Heart left ventricle (tissue), 16 donors: ENCODE measurements around the gene TMEM80. TPM values are rescaled to one million over a fixed set of nuclear protein-coding genes. Genes with fewer than 3 reads are reported as not detected.

Experiments used
- ATAC-seq, 4 donors: fragments of 200-7000 bp; cut with Tn5 transposase; one replicate each; pipeline ENCODE4 v1.9.1; 2020 to 2022; ENCODE audit warnings: moderate library complexity in 4 of 4, mild to moderate bottlenecking in 3 of 4, moderate number of reproducible peaks in 1 of 4
- DNase-seq, 5 donors: peaks; one replicate each; pipeline ENCODE4 v3.0.0-alpha.2; 2020
- H3K27ac ChIP-seq, 12 donors: fragments of 200-600 bp; sonication (generic) in 4 of 12; one replicate each; pipeline versions ENCODE4 v1.5.0 to v1.8.0; 2016 to 2022; ENCODE audit warnings: mild to moderate bottlenecking in 2 of 12
- H3K27me3 ChIP-seq, 9 donors: fragments of 200-600 bp; sonication (generic) in 2 of 9; one replicate each; pipeline versions ENCODE4 v1.5.1 to v1.8.0; 2016 to 2022; ENCODE audit warnings: mild to moderate bottlenecking in 3 of 9
- H3K36me3 ChIP-seq, 9 donors: fragments of 200-600 bp; sonication (generic) in 2 of 9; one replicate each; pipeline versions ENCODE4 v1.5.0 to v1.8.0; 2018 to 2022; ENCODE audit warnings: mild to moderate bottlenecking in 2 of 9
- H3K4me1 ChIP-seq, 12 donors: fragments of 200-600 bp; sonication (generic) in 4 of 12; one replicate each; pipeline versions ENCODE4 v1.5.0 to v1.8.0; 2016 to 2022; ENCODE audit warnings: mild to moderate bottlenecking in 3 of 12
- H3K4me3 ChIP-seq, 12 donors: fragments of 200-600 bp; sonication (generic) in 4 of 12; one replicate each; pipeline versions ENCODE4 v1.5.0 to v1.8.0; 2017 to 2022; ENCODE audit warnings: mild to moderate bottlenecking in 9 of 12, moderate library complexity in 4 of 12
- H3K9me3 ChIP-seq, 12 donors: fragments of 200-600 bp; sonication (generic) in 4 of 12; one replicate each; pipeline versions ENCODE4 v1.5.0 to v1.8.0; 2016 to 2022; ENCODE audit warnings: mild to moderate bottlenecking in 1 of 12
- POLR2A ChIP-seq, 2 donors: fragments of 450-650 bp; IDR thresholded peaks; one replicate each; pipeline ENCODE4 v1.6.1; 2017; ENCODE audit warnings: antibody characterized with exemption in 2 of 2, mild to moderate bottlenecking in 2 of 2, moderate library complexity in 2 of 2
- WGBS, 4 donors: extraction: QIAGEN DNeasy Blood & Tissue Kit in 2 of 4; methylation state at CpG; one replicate each; pipeline versions ENCODE4 v1.1.5 to v1.1.7; 2013 to 2018; 5-methylcytosine and 5-hydroxymethylcytosine counted together
- intact Hi-C, 10 donors: fragments of 100-400 bp; cut with DNase I; formaldehyde crosslinking; loops; one replicate each; pipeline versions ENCODE4 v1.11.1 to v1.14.2; 2022
- polyA plus RNA-seq, 2 donors: library from polyadenylated mRNA; stranded (reverse); fragments of 200-250 nt; gene quantifications; one replicate each; pipeline ENCODE4 v1.2.3, GENCODE V29; 2013
- total RNA-seq, 9 donors: library from RNA; depleted of rRNA in 2 of 9; stranded (reverse); fragments of >200 nt in 2 of 9; fragmentation: NEBNext Ultra II Directional in 3 of 9; extraction: Animal tissue kit (Norgen Biotek cat#: 25700) in 3 of 9; gene quantifications; one replicate each; pipeline versions ENCODE4 v1.1.0 to v1.2.4, GENCODE V29; 2016 to 2023
- TF ChIP-seq, protein P1 (sequence below), 12 donors: fragments of 200-600 bp; sonication (generic) in 4 of 12; IDR thresholded peaks; one replicate each; pipeline versions ENCODE4 v1.5.0 to v1.8.0; 2018 to 2022; ENCODE audit warnings: antibody characterized with exemption in 12 of 12, mild to moderate bottlenecking in 5 of 12
- donor health status: ischemic (EF 13 %, LVEDD 7.1; RV severe dilation, severe dysfunction).
- donor health status: healthy with polysubstance abuse.
- donor health status: DM: no; HTN: yes; CAD: no.
- donor health status: DM: no; HTN: no; CAD: no.
- donor health status: ischemic (EF 25% LVEDD 6.9; RV normal size, moderate dysfunction).
- donor health status: ischemic (EF 25% LVEDD 5.7; RV mildly dilated, moderate dysfunction).
- donor health status: healthy.
- donor health status: DM: yes; HTN: yes; CAD: no.
- donor health status: ischemic (EF 35%, LVEDD 5.7; RV mildly dilated, moderate dysfunction).
- donor health status: nonischemic (EF 11% LVEDD 7.7; RV severe dilation, severe dysfunction).
- donor health status: DM: yes; HTN: yes; CAD: no.
- donor health status: PGD.
- donor health status: ischemic (EF 29% LVEDD 5.4; RV normal size, mild dysfunction).
- donor health status: nonischemic (EF 23%, LVEDD 6.1; RV moderate dilation, normal function).

Gene TMEM80
- total and polyA plus RNA-seq, 11 donors = 8.0 to 18.2 (median 14.9) TPM

DNA sequence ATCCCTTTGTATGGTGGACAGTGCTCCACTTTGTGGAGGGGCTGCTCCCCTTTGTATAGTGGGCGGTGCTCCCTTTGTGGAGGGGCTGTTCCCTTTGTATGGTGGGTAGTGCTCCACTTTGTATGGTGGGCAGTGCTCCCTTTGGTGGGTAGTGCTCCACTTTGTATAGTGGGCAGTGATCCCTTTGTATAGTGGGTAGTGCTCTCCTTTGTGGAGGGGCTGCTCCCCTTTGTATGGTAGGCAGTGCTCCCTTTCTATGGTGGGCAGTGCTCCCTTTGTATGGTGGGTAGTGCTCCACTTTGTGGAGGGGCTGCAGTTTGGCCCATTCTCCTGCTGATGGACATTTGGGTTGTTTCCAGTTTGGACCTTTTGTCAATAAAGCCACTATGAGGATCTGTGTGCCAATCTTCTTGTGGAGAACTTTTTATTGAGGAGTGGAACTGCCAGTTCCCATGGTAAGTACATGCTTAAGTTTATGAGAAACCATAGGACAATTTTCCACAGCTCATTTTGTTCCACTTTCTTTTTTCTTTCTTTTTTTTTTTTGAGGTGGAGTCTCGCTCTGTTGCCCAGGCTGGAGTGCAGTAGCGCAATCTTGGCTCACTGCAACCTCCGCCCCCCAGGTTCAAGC, 47.1 kb downstream of the TMEM80 start:
- intact Hi-C loops = no loop called here
- Histone ChIP-seq H3K4me3 (no peak overlapping the region), H3K27ac (no peak overlapping the region), H3K9me3 (no peaks in the 10 kb centered on the region), H3K27me3 (no peaks in the 10 kb centered on the region), H3K36me3 (no peaks in the 10 kb centered on the region), H3K4me1 (peaks cover 0 to 15% (median 5%) of the 10 kb centered on the region in 12 donors)
- TF ChIP-seq, protein P1, sequence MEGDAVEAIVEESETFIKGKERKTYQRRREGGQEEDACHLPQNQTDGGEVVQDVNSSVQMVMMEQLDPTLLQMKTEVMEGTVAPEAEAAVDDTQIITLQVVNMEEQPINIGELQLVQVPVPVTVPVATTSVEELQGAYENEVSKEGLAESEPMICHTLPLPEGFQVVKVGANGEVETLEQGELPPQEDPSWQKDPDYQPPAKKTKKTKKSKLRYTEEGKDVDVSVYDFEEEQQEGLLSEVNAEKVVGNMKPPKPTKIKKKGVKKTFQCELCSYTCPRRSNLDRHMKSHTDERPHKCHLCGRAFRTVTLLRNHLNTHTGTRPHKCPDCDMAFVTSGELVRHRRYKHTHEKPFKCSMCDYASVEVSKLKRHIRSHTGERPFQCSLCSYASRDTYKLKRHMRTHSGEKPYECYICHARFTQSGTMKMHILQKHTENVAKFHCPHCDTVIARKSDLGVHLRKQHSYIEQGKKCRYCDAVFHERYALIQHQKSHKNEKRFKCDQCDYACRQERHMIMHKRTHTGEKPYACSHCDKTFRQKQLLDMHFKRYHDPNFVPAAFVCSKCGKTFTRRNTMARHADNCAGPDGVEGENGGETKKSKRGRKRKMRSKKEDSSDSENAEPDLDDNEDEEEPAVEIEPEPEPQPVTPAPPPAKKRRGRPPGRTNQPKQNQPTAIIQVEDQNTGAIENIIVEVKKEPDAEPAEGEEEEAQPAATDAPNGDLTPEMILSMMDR (IDR thresholded peaks at IDR 0.05) = no peak
- TF ChIP-seq POLR2A (IDR thresholded peaks at IDR 0.05) = no peak
- ATAC-seq (no peak), DNase-seq (no peak)
- 95 to 99% (median 97%) methylated on average over 4 of the region's 4 CpGs for WGBS, 4 donors

DNA sequence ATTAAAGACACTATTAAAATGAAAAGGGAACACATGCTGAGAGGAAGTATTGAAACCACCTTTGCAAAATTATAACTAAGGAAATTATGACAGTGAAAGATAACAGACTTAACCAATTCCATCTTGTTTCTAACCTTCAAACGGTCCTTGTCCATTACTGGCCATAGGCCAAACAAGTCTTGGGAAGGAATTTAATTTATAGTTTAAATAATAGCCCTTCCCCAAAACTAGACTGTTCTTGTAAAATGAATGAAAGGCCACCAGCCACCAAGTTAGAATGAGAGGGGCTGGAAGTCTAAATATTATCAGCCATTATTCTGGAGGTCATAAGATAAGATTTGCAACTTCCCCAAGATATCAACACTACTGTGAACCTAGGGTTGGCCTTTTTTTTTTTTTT, 49.8 kb downstream of the TMEM80 start:
- DNase-seq = no peak
- TF ChIP-seq, protein P1 (IDR thresholded peaks at IDR 0.05) = no peak
- TF ChIP-seq POLR2A (IDR thresholded peaks at IDR 0.05) = no peak
- WGBS, 4 donors = 37 to 45% (median 40%) methylated on average over 1 of the region's 1 CpG
- H3K36me3 ChIP-seq = no peaks in the 10 kb centered on the region
- H3K27me3 ChIP-seq = no peaks in the 10 kb centered on the region
- peaks cover 6 to 31% (median 16%) of the 10 kb centered on the region in 12 donors for H3K4me1 ChIP-seq
- H3K27ac ChIP-seq = no peak overlapping the region
- H3K4me3 ChIP-seq = no peak overlapping the region
- ATAC-seq = no peak
- intact Hi-C loops = no loop called here
- no peaks in the 10 kb centered on the region for H3K9me3 ChIP-seq

DNA sequence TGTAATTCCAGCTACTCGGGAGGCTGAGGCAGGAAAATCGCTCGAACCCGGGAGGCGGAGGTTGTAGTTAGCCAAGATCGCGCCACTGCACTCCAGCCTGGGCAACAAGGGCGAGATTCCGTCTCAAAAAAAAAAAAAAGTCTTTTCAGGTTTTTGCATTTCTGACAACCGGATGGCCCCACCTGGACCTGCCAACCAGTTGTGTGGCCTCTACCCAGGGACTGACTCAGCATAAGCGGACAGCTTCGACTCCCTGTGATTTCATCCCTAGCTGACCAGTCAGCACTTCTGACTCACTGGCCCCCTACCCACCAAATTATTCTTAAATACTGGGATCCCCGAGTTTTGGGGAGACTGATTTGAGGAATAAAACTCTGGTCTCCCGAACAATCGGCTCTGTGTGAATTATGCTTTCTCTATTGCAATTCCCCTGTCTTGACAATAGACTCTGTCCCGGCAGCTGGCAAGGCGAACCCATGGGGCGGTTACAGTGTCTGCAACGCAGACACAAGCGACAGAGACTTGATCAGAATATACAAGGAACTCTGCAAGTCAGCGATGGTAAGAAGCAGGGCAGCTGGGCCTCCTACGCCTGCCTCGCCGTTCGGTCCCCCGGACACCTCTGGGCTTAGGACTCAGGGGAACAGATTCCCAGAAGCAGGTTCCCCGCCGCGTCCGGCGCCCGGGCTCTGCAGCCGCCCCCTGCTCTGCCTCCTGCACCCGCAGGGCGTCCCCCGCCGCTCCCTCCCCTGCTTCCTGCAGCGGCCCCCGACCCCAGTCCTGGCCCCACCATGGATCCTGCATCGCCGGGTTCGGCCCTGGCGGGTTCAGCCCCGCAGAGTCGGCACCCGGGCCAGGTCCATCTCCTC, 50.9 kb downstream of the TMEM80 start:
- Histone ChIP-seq H3K4me1 (peaks cover 6 to 31% (median 16%) of the 10 kb centered on the region in 12 donors), H3K9me3 (no peaks in the 10 kb centered on the region), H3K27me3 (no peaks in the 10 kb centered on the region), H3K4me3 (peak overlapping the region; percentile 86 to 100 (median 96)), H3K36me3 (no peaks in the 10 kb centered on the region), H3K27ac (peak overlapping the region; percentile 14 to 92 (median 90))
- intact Hi-C loops = no loop called here
- TF ChIP-seq, protein P1 (IDR thresholded peaks at IDR 0.05) = no peak
- TF ChIP-seq POLR2A (IDR thresholded peaks at IDR 0.05) = no peak
- ATAC-seq = peak; percentile 22 to 53 (median 31)
- 26 to 42% (median 30%) methylated on average over 26 to 46 of the region's 46 CpGs for WGBS, 4 donors
- DNase-seq = no peak
